MV-4-11 (cell line): Measurements from ENCODE around the gene MRPS5.
"Not testable (repeated sequence)": the region's sequence is repeated elsewhere in the genome, so short reads cannot be mapped to it uniquely, and the experiment has no call there.

Experiments
- DNase-seq: peaks from one replicate; lab custom pipeline; 2025; lab: John Stamatoyannopoulos, UW

The MRPS5 gene

GRCh38 chr2:95121407-95122196, at the start of gene MRPS5:
Gene MRPS5, minus strand, starts transcription at chr2:95121808. Its CDS starts 17 bp downstream, at chr2:95121791.
- DNase-seq = peak; percentile 60

GRCh38 chr2:95166065-95166763, 44.6 kb upstream of the MRPS5 start:
- no peak for DNase-seq

GRCh38 chr2:95165371-95166064, 43.9 kb upstream of the MRPS5 start, which contains the start of gene ZNF2:
Gene ZNF2, plus strand, starts transcription at chr2:95165809. Its CDS starts 10,418 bp downstream, at chr2:95176227.
- DNase-seq = peak; percentile 97

- DNase-seq = no peak
Measured at GRCh38 chr2:95165030-95165370, 43.4 kb upstream of the MRPS5 start.

- DNase-seq = peak; percentile 35
Measured at GRCh38 chr2:95159690-95160449, 38.3 kb upstream of the MRPS5 start, which contains the start of gene ZNF514. Gene ZNF514, minus strand, starts transcription at chr2:95159848. Its CDS starts 6,595 bp downstream, at chr2:95153253.

- no peak for DNase-seq
Measured at GRCh38 chr2:95158891-95159619, 37.4 kb upstream of the MRPS5 start.

GRCh38 chr2:95158441-95158840, 36.8 kb upstream of the MRPS5 start:
- DNase-seq = no peak

GRCh38 chr2:95149397-95149984, 27.9 kb upstream of the MRPS5 start:
- no peak for DNase-seq

- no peak for DNase-seq
Measured at GRCh38 chr2:95143838-95144237, 22.2 kb upstream of the MRPS5 start.

- no peak for DNase-seq
Measured at GRCh38 chr2:95138702-95139101, 17.1 kb upstream of the MRPS5 start.

GRCh38 chr2:95122197-95122551, 566 bp upstream of the MRPS5 start:
- DNase-seq = no peak

GRCh38 chr2:95121093-95121406, 558 bp downstream of the MRPS5 start:
- DNase-seq = no peak

- peak; percentile 42 for DNase-seq
Measured at GRCh38 chr2:95115418-95115817, 6.2 kb downstream of the MRPS5 start.

- peak; percentile 12 for DNase-seq
Measured at GRCh38 chr2:95113464-95113863, 8.1 kb downstream of the MRPS5 start.

- no peak for DNase-seq
Measured at GRCh38 chr2:95110395-95110794, 11.2 kb downstream of the MRPS5 start.

- DNase-seq = no peak
Measured at GRCh38 chr2:95109260-95109659, 12.3 kb downstream of the MRPS5 start.

- DNase-seq = no peak
Measured at GRCh38 chr2:95106081-95106480, 15.5 kb downstream of the MRPS5 start.

GRCh38 chr2:95104606-95105005, 17.0 kb downstream of the MRPS5 start:
- DNase-seq = no peak

GRCh38 chr2:95099910-95100309, 21.7 kb downstream of the MRPS5 start:
- DNase-seq = no peak

- DNase-seq = not testable (repeated sequence)
Measured at GRCh38 chr2:95098273-95098672, 23.3 kb downstream of the MRPS5 start.
